ENCODE data around the gene LRRC55. TPM values are rescaled to one million over a fixed set of nuclear protein-coding genes. Genes with fewer than 3 reads are reported as not detected.

The LRRC55 gene
- total and polyA plus RNA-seq, 9 of the 15 experiments (the other 6 are each of a cell fraction or from before 2014, with no cell fraction given): not detected

GRCh38 chr11:57172031-57172430 lies 9.7 kb upstream of the LRRC55 start:
- Histone ChIP-seq H3K9ac (ENCODE audit: insufficient read depth in 1 of 2, low read depth in 2 of 2, low read length in 2 of 2) (no peak overlapping the region), H3K27me3 (ENCODE audit: control insufficient read depth in 2 of 2, insufficient read depth in 2 of 2, low read length in 2 of 2) (peaks cover 4 to 6% of the 10 kb centered on the region in 2 experiments; a peak in 2 of 5 replicates), H3K36me3 (ENCODE audit: control insufficient read depth, insufficient read depth, low read length) (no peaks in the 10 kb centered on the region), H4K20me1 (replicated peaks; ENCODE audit: control insufficient read depth, insufficient read depth, low read length) (no peaks in the 10 kb centered on the region), H3K4me2 (ENCODE audit: insufficient read depth, low read length) (no peak overlapping the region), H3K79me2 (ENCODE audit: control insufficient read depth, insufficient read depth, low read length) (no peaks in the 10 kb centered on the region), H3K9me1 (ENCODE audit: control insufficient read depth, insufficient read depth, low read length) (no peaks in the 10 kb centered on the region), H2AFZ (ENCODE audit: low read depth, low read length) (no peak overlapping the region), H3K4me3 (no peak overlapping the region), H3K9me3 (replicated peaks; ENCODE audit: control insufficient read depth, insufficient read depth, low read depth, low read length) (no peaks in the 10 kb centered on the region), H3K27ac (ENCODE audit: extremely low read depth, low read depth, low read length) (no peak overlapping the region), H3K4me1 (replicated peaks in 1 of 2; ENCODE audit: control insufficient read depth in 2 of 2, insufficient read depth in 2 of 2, low read length in 2 of 2) (peaks cover 0 to 4% of the 10 kb centered on the region in 2 experiments; a peak in 1 of 5 replicates)
- no peak for ATAC-seq
- FAIRE-seq: no peak
- POLR2A ChIA-PET: no interaction called here
- WGBS (ENCODE audit: insufficient coverage, low coverage, missing lambda C conversion rate): 0% methylated on average over 3 of the region's 3 CpGs
- no TSS peak for BruUV-seq (replicated peaks)
- CTCF ChIA-PET (ENCODE audit: low intra/inter-chr PET ratio): no interaction called here
- no peak for DNase-seq (ENCODE audit: extremely low read depth in 1 of 4, low spot score in 3 of 4)
- intact Hi-C loops (cut with micrococcal nuclease): no loop called here
- in situ Hi-C loops (cut with MboI): no loop called here
- TF ChIP-seq RBM22 (IDR thresholded peaks at IDR 0.05; ENCODE audit: low read depth, low read length, poor library complexity, severe bottlenecking): no peak
- TF ChIP-seq FOXJ3 (CRISPR knock-in tag; IDR thresholded peaks at IDR 0.05): no peak
- no peak for TF ChIP-seq NRF1 (conservative IDR thresholded peaks at IDR 0.05 in 1 of 2, IDR thresholded peaks at IDR 0.05 in 1 of 2)
- TF ChIP-seq SMARCC2 (IDR thresholded peaks at IDR 0.05; ENCODE audit: low read depth): no peak
- no peak for TF ChIP-seq ZBTB9 (CRISPR knock-in tag; IDR thresholded peaks at IDR 0.05)
- TF ChIP-seq RREB1 (CRISPR knock-in tag; IDR thresholded peaks at IDR 0.05): no peak
- no peak for TF ChIP-seq TRIM28 (IDR thresholded peaks at IDR 0.05)
- TF ChIP-seq DEAF1 (CRISPR knock-in tag; IDR thresholded peaks at IDR 0.05): no peak
- TF ChIP-seq IRF9 (tag; IDR thresholded peaks at IDR 0.05): no peak
- TF ChIP-seq YY1 (IDR thresholded peaks at IDR 0.05; ENCODE audit: borderline replicate concordance in 1 of 3, control insufficient read depth in 1 of 3, extremely low read depth in 1 of 3, insufficient read depth in 3 of 3, insufficient read length in 1 of 3, insufficient replicate concordance in 2 of 3, low read depth in 1 of 3, low read length in 2 of 3): no peak
